ENCODE results near the gene BRINP2.

The BRINP2 gene

GRCh38 chr1:177246710-177247580 lies 76.2 kb downstream of the BRINP2 start:
- no peak for TF ChIP-seq CTCF (IDR thresholded peaks at IDR 0.05; ENCODE audit: low read depth, low read length, missing control alignments)
- in situ Hi-C loops (cut with HindIII; ENCODE audit: low pct_ligation_motif_present, low sequenced_read_pairs) = no loop called here
- Histone ChIP-seq H3K36me3 (replicated peaks) (no peaks in the 10 kb centered on the region), H3K27ac (no peak overlapping the region), H3K27me3 (replicated peaks) (no peaks in the 10 kb centered on the region), H3K4me3 (ENCODE audit: low read depth, low read length) (no peak overlapping the region)
- no peak for DNase-seq

- no peaks in the 10 kb centered on the region for H3K27me3 ChIP-seq (replicated peaks)
- no peak for TF ChIP-seq CTCF (IDR thresholded peaks at IDR 0.05; ENCODE audit: low read depth, low read length, missing control alignments)
- H3K27ac ChIP-seq = no peak overlapping the region
- H3K4me3 ChIP-seq (ENCODE audit: low read depth, low read length) = no peak overlapping the region
- H3K36me3 ChIP-seq (replicated peaks) = no peaks in the 10 kb centered on the region
- no peak for DNase-seq
- in situ Hi-C loops (cut with HindIII; ENCODE audit: low pct_ligation_motif_present, low sequenced_read_pairs) = no loop called here
Measured at GRCh38 chr1:177247623-177248176, 76.9 kb downstream of the BRINP2 start.

- Histone ChIP-seq H3K36me3 (replicated peaks) (no peaks in the 10 kb centered on the region), H3K4me3 (ENCODE audit: low read depth, low read length) (no peak overlapping the region), H3K27me3 (replicated peaks) (no peaks in the 10 kb centered on the region), H3K27ac (no peak overlapping the region)
- in situ Hi-C loops (cut with HindIII; ENCODE audit: low pct_ligation_motif_present, low sequenced_read_pairs) = no loop called here
- DNase-seq = no peak
- no peak for TF ChIP-seq CTCF (IDR thresholded peaks at IDR 0.05; ENCODE audit: low read depth, low read length, missing control alignments)
Measured at GRCh38 chr1:177248258-177248657, 77.5 kb downstream of the BRINP2 start.

- in situ Hi-C loops (cut with HindIII; ENCODE audit: low pct_ligation_motif_present, low sequenced_read_pairs) = no loop called here
Measured at GRCh38 chr1:177249231-177249630, 78.5 kb downstream of the BRINP2 start.

GRCh38 chr1:177252877-177253276 lies 82.1 kb downstream of the BRINP2 start:
- Histone ChIP-seq H3K27me3 (replicated peaks) (no peaks in the 10 kb centered on the region), H3K36me3 (replicated peaks) (no peaks in the 10 kb centered on the region), H3K27ac (no peak overlapping the region), H3K4me3 (ENCODE audit: low read depth, low read length) (no peak overlapping the region)
- TF ChIP-seq CTCF (IDR thresholded peaks at IDR 0.05; ENCODE audit: low read depth, low read length, missing control alignments) = no peak
- in situ Hi-C loops (cut with HindIII; ENCODE audit: low pct_ligation_motif_present, low sequenced_read_pairs) = no loop called here
- no peak for DNase-seq

More at GRCh38 chr1:177249231-177249630, 78.5 kb downstream of the BRINP2 start:
- Histone ChIP-seq H3K27ac (no peak overlapping the region), H3K36me3 (replicated peaks) (no peaks in the 10 kb centered on the region), H3K27me3 (replicated peaks) (no peaks in the 10 kb centered on the region), H3K4me3 (ENCODE audit: low read depth, low read length) (no peak overlapping the region)
- DNase-seq = no peak
- TF ChIP-seq CTCF (IDR thresholded peaks at IDR 0.05; ENCODE audit: low read depth, low read length, missing control alignments) = no peak

All from brain microvascular endothelial cell (primary cell).